ENCODE results near the gene TUBG1. TPM values are rescaled to one million over a fixed set of nuclear protein-coding genes. Genes with fewer than 3 reads are reported as not detected.
"Not testable (repeated sequence)": the region's sequence is repeated elsewhere in the genome, so short reads cannot be mapped to it uniquely, and the experiment has no call there.

Gene TUBG1
- total RNA-seq, 1 donor from 2014 or later, result 29.2 TPM

DNA sequence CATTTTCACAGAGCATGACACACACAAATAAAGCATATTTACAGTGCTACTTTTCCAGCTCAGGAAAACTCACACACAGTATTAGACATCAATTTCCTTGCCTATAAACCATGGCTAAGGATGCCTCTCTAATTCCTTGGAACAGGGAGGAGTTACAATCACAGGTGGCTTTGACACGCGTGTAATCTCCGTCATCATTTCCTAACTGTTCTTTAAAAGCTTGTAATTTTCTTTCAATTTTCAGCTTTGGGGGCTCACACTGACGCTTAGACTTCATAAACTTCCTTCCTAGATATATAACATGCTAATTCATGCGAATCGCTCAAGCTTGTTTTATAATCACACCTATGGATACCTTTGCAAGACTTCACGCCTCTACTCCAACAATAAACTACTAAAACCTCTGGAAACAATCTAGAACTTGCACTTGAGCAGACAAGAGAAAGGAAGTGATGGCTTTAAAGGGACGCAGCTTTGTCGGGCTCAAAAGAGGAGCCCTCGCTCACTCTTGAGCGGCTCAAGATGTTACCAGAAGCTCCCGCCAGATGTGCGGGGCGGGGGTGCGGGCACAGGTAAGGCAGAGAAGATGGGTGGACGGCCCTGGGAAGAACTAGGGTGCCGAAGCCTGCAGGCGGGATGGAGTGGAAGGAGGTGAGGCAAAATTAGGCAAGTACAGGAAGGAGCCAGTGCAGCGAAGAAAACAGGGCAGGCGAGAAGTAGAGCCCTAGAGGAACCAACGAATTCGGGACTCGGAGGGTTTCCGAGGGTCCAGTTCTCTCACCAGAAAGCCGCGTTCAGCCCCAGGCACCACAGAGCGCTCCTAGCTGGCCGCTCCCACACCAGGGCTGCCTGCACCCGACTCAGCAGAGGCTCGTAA is 940 bp upstream of the TUBG1 start:
- peak; percentile 65 for ATAC-seq
- TF ChIP-seq, protein P1, sequence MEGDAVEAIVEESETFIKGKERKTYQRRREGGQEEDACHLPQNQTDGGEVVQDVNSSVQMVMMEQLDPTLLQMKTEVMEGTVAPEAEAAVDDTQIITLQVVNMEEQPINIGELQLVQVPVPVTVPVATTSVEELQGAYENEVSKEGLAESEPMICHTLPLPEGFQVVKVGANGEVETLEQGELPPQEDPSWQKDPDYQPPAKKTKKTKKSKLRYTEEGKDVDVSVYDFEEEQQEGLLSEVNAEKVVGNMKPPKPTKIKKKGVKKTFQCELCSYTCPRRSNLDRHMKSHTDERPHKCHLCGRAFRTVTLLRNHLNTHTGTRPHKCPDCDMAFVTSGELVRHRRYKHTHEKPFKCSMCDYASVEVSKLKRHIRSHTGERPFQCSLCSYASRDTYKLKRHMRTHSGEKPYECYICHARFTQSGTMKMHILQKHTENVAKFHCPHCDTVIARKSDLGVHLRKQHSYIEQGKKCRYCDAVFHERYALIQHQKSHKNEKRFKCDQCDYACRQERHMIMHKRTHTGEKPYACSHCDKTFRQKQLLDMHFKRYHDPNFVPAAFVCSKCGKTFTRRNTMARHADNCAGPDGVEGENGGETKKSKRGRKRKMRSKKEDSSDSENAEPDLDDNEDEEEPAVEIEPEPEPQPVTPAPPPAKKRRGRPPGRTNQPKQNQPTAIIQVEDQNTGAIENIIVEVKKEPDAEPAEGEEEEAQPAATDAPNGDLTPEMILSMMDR (IDR thresholded peaks at IDR 0.05), result no peak
- Histone ChIP-seq H3K9me3 (no peaks in the 10 kb centered on the region), H3K27ac (peak overlapping the region; percentile 96), H3K27me3 (no peaks in the 10 kb centered on the region), H3K4me3 (peak overlapping the region; percentile 94), H3K4me1 (peaks cover 33% of the 10 kb centered on the region), H3K36me3 (peaks cover 20% of the 10 kb centered on the region)
- no peak for DNase-seq
- intact Hi-C loops (cut with DNase I), result no loop called here

DNA sequence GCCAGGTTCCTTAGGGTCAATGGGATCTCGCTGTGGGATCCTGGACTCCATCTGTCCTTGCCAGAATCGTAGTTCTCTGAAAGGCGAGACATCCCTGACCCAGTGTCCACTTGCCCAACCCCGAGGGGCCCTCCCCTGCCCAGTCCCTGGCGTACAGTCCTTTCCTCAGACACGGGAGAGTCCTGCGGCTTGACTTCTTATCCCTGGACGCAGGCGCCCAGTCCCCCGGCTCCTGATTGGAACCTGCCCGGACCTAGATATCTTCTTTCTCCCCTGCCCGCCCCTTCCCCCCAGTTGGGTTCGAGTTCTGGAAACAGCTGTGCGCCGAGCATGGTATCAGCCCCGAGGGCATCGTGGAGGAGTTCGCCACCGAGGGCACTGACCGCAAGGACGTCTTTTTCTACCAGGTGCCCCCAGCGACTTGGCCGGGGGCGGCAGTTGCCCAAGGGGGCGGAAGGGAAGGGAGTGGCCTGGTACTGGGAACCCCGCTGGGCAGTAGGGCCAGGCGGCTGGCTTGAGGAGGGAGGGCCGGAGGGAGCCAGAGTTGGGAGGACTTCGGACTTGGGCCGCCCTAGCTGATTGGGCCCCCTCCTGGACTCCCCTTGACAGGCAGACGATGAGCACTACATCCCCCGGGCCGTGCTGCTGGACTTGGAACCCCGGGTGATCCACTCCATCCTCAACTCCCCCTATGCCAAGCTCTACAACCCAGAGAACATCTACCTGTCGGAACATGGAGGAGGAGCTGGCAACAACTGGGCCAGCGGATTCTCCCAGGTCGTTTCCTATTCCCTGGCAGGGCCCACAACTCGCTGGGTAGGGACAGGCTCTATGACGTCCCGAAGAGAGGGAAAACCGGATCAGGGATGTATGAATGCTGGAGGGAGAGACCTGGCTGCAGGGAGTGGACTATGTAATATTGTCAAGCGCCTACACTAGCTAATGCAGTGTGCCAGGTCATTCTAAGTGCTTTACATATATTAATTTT is 625 bp downstream of the TUBG1 start:
- H3K27ac ChIP-seq, result peak overlapping the region; percentile 82
- peaks cover 32% of the 10 kb centered on the region for H3K36me3 ChIP-seq
- peak overlapping the region; percentile 94 for H3K4me3 ChIP-seq
- DNase-seq (peak; percentile 35), ATAC-seq (peak; percentile 36)
- H3K9me3 ChIP-seq; intact Hi-C loops (cut with DNase I); H3K27me3 ChIP-seq: not testable (repeated sequence)
- H3K4me1 ChIP-seq, result peaks cover 33% of the 10 kb centered on the region

DNA sequence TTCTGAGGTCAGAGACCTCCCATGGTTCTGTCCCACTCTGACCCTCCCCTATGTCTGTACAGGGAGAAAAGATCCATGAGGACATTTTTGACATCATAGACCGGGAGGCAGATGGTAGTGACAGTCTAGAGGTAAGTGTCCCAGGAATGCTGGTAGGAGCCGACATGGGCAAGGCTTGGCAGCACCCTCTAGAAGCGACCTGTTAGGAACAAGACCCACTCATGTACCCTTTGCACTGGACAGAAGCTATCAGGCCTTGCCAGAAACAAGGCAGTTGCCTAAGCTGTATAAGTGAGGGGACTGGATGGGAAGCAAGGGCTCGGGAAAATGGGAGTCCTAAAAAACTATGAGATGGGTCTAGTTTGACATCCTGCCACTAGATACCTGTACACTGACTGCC is 2.5 kb downstream of the TUBG1 start:
- DNase-seq, result peak; percentile 11
- Histone ChIP-seq H3K4me3 (no peak overlapping the region), H3K9me3 (no peaks in the 10 kb centered on the region), H3K27ac (no peak overlapping the region), H3K27me3 (no peaks in the 10 kb centered on the region), H3K36me3 (peaks cover 38% of the 10 kb centered on the region), H3K4me1 (peaks cover 17% of the 10 kb centered on the region)
- intact Hi-C loops (cut with DNase I), result no loop called here
- TF ChIP-seq, protein P1 (IDR thresholded peaks at IDR 0.05), result no peak
- no peak for ATAC-seq

DNA sequence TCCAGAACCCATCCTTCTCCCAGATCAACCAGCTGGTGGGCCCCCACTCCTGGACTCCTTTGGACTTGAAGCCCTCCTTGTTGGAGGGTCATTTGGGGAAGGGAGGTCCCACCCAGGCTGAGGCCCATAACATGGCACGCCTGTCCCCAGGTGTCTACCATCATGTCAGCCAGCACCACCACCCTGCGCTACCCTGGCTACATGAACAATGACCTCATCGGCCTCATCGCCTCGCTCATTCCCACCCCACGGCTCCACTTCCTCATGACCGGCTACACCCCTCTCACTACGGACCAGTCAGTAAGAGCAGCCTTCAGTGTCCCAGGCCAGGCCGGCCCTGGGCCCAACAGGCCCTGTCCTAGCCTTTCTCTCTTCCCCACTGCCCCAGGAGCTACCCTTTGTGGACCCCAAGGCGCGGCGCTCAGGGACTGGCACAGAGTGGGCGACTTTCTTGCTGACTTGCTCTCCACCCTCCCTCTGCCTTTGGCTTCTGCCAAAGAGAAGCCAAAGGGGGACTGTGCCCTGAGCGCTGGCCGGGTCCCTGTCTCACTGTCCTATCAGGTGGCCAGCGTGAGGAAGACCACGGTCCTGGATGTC is 4.3 kb downstream of the TUBG1 start:
- intact Hi-C loops (cut with DNase I), result no loop called here
- TF ChIP-seq, protein P1 (IDR thresholded peaks at IDR 0.05), result no peak
- ATAC-seq (no peak), DNase-seq (peak; percentile 57)
- H3K4me3 ChIP-seq, result no peak overlapping the region
- H3K27me3 ChIP-seq, result no peaks in the 10 kb centered on the region
- peaks cover 38% of the 10 kb centered on the region for H3K36me3 ChIP-seq
- no peaks in the 10 kb centered on the region for H3K9me3 ChIP-seq
- H3K4me1 ChIP-seq, result peaks cover 13% of the 10 kb centered on the region
- H3K27ac ChIP-seq, result no peak overlapping the region

DNA sequence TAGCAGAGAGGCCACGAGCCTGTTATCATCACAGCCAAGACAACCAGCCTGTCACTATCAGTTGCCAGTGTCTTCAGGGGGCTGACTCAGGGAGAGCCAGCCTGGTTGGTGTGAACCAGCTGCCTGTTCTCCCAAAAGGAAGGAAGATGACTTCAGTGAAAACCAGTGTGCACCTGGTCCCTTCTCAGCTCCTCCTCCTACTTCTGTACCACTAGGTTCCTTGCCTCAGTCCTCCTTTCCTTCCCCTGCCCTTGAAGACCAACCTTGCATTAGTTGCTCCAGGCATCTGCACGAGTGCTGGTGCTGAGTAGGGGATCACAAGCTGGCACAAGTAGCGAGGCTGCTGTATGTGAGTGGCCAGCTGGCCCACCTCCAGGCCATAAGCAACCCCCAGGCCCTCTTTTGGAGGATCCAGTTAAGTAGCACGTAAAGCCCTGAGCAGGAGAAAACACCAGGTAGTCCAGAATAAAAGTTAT is 8.5 kb downstream of the TUBG1 start:
- intact Hi-C loops (cut with DNase I), result no loop called here
- DNase-seq (no peak), ATAC-seq (no peak)

More for the DNA sequence above, 8.5 kb downstream of the TUBG1 start:
- TF ChIP-seq, protein P1 (IDR thresholded peaks at IDR 0.05), result no peak
- H3K27ac ChIP-seq, result no peak overlapping the region
- H3K4me3 ChIP-seq, result no peak overlapping the region
- peaks cover 23% of the 10 kb centered on the region for H3K36me3 ChIP-seq
- no peaks in the 10 kb centered on the region for H3K9me3 ChIP-seq
- H3K27me3 ChIP-seq, result no peaks in the 10 kb centered on the region
- H3K4me1 ChIP-seq, result peaks cover 11% of the 10 kb centered on the region
